PC-3 (cell line): ENCODE results near the gene CMKLR1. TPM values are rescaled to one million over a fixed set of nuclear protein-coding genes. Genes with fewer than 3 reads are reported as not detected.

Source experiments
- ATAC-seq: fragments of 200-7000 bp; cut with Tn5 transposase; 2 replicates; pipeline ENCODE4 v1.9.1; 2020; ENCODE audit warnings: mild to moderate bottlenecking, moderate library complexity
- BruUV-seq: library from RNA; stranded (reverse); fragments of 400-500 nt; replicated peaks from 2 replicates; lab custom pipeline; 2021; lab: Mats Ljungman, UMichigan
- CTCF ChIA-PET: fragments of 300-600 bp; sonication (Branson Sonifier 250); formaldehyde crosslinking; loops from one replicate; lab custom pipeline; 2022; ENCODE audit warnings: antibody characterized with exemption; lab: Charles Lee
- POLR2A ChIA-PET: fragments of 300-600 bp; sonication (Branson Sonifier 250); formaldehyde crosslinking; loops from one replicate; lab custom pipeline; 2022; ENCODE audit warnings: antibody characterized with exemption; ENCODE audit not compliant: unreplicated experiment; lab: Charles Lee
- DNase-seq: peaks from one replicate; pipeline ENCODE4 v3.0.0-alpha.2; 2015
- H2AFZ ChIP-seq: fragments of 300-600 bp; sonication (generic); 2 replicates; pipeline ENCODE4 v1.6.0; 2016; ENCODE audit warnings: antibody characterized with exemption, low read length
- H3F3A ChIP-seq: fragments of 300-600 bp; sonication (generic); one replicate; pipeline ENCODE4 v1.6.0; 2017; ENCODE audit warnings: antibody characterized with exemption, low read length, control low read depth, mild to moderate bottlenecking; ENCODE audit not compliant: unreplicated experiment
- H3K27ac ChIP-seq: fragments of 300-600 bp; sonication (generic); 2 replicates; pipeline ENCODE4 v1.5.1; 2016; ENCODE audit warnings: mild to moderate bottlenecking, low read length
- H3K27me3 ChIP-seq: fragments of 300-600 bp; sonication (generic); 2 replicates; pipeline ENCODE4 v1.6.1; 2016; ENCODE audit warnings: low read length, mixed read lengths
- H3K36me3 ChIP-seq: fragments of 300-600 bp; sonication (generic); 2 replicates; pipeline ENCODE4 v1.6.1; 2016; ENCODE audit warnings: low read depth, mixed run types, low read length, mixed read lengths
- H3K4me1 ChIP-seq: fragments of 300-600 bp; sonication (generic); 2 replicates; pipeline ENCODE4 v1.5.1; 2016; ENCODE audit warnings: low read length; ENCODE audit not compliant: insufficient read depth
- H3K4me2 ChIP-seq: fragments of 300-600 bp; sonication (generic); 2 replicates; pipeline ENCODE4 v1.6.0; 2016; ENCODE audit warnings: low read length
- H3K4me3 ChIP-seq: fragments of 300-600 bp; sonication (generic); 2 replicates; pipeline ENCODE4 v1.5.1; 2016; ENCODE audit warnings: mild to moderate bottlenecking, low read length, mixed read lengths
- H3K79me2 ChIP-seq: fragments of 300-600 bp; sonication (generic); 2 replicates; pipeline ENCODE4 v1.6.1; 2017; ENCODE audit warnings: low read length, mixed read lengths
- H3K9ac ChIP-seq: fragments of 300-600 bp; sonication (generic); 2 replicates; pipeline ENCODE4 v1.6.0; 2016; ENCODE audit warnings: mild to moderate bottlenecking, low read length
- H3K9me2 ChIP-seq: fragments of 300-600 bp; sonication (generic); replicated peaks from 2 replicates; pipeline ENCODE4 v1.6.1; 2016; ENCODE audit warnings: mixed run types, low read length, mixed read lengths
- H3K9me3 ChIP-seq: fragments of 300-600 bp; sonication (generic); 2 replicates; pipeline ENCODE4 v1.6.1; 2016; ENCODE audit warnings: low read length, mixed read lengths
- H4K20me1 ChIP-seq: fragments of 300-600 bp; sonication (generic); 2 replicates; pipeline ENCODE4 v1.6.1; 2016; ENCODE audit warnings: low read length, mixed read lengths
- EZH2 ChIP-seq: fragments of 300-600 bp; sonication (generic); IDR thresholded peaks from one replicate; pipeline ENCODE4 v1.6.1; 2017; ENCODE audit warnings: antibody characterized with exemption, mild to moderate bottlenecking, low read length; ENCODE audit not compliant: unreplicated experiment
- EZH2phosphoT487 ChIP-seq: fragments of 300-600 bp; sonication (generic); IDR thresholded peaks from 2 replicates; pipeline ENCODE4 v1.6.1; 2018; ENCODE audit warnings: mild to moderate bottlenecking, antibody characterized with exemption, low read length, borderline replicate concordance
- intact Hi-C: fragments of 100-400 bp; cut with micrococcal nuclease; formaldehyde crosslinking; loops from 2 replicates; pipeline ENCODE4 v1.9.0; 2023
- total RNA-seq: library from RNA; depleted of rRNA; stranded (reverse); fragments of >200 nt; gene quantifications from 2 replicates; pipeline ENCODE4 v1.2.3, GENCODE V29; 2014
- TF ChIP-seq, protein P1 (sequence below): fragments of 300-600 bp; sonication (generic); conservative IDR thresholded peaks from 2 replicates; pipeline ENCODE4 v1.5.1; 2017; ENCODE audit warnings: antibody characterized with exemption, low read depth, mild to moderate bottlenecking, low read length

Gene CMKLR1
- total RNA-seq, 1 experiment from 2014 or later, result not detected

DNA sequence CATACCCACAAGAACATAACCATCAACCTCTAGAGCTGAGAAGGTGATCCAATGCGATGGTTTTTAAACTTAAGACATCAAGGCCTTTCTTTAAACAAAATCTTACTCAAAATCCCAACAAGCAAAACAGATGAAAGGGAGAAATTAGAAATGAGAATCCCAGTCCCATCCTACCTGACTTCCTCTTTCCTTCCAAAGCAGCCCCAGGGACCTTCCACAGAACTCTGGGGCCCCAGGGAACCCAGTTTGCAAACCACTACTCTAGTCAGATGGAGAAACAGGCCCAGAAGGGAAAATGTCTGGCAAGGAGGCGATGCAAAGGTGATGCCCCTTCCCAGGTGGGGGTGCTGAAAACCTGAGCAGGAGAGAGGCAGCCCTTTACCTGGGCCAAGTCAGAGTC, 29.0 kb upstream of the CMKLR1 start:
- no peak for DNase-seq
- Histone ChIP-seq H3K27me3 (peaks cover 63% of the 10 kb centered on the region), H3K4me1 (no peaks in the 10 kb centered on the region), H4K20me1 (no peaks in the 10 kb centered on the region), H3F3A (no peaks in the 10 kb centered on the region), H3K27ac (no peak overlapping the region), H2AFZ (no peak overlapping the region), H3K79me2 (no peaks in the 10 kb centered on the region), H3K9me3 (no peaks in the 10 kb centered on the region), H3K4me2 (no peak overlapping the region), H3K36me3 (no peaks in the 10 kb centered on the region), H3K4me3 (no peak overlapping the region), H3K9me2 (no peaks in the 10 kb centered on the region), H3K9ac (no peak overlapping the region)
- CTCF ChIA-PET, result no interaction called here
- POLR2A ChIA-PET, result no interaction called here
- intact Hi-C loops, result no loop called here
- no peak for ATAC-seq
- TF ChIP-seq EZH2, result no peak
- no TSS peak for BruUV-seq

GRCh38 chr12:108367436-108367835, 28.3 kb upstream of the CMKLR1 start:
- no peaks in the 10 kb centered on the region for H3K79me2 ChIP-seq
- H4K20me1 ChIP-seq, result no peaks in the 10 kb centered on the region
- no TSS peak for BruUV-seq
- H2AFZ ChIP-seq, result no peak overlapping the region
- H3K4me1 ChIP-seq, result no peaks in the 10 kb centered on the region
- H3K4me3 ChIP-seq, result no peak overlapping the region
- no peaks in the 10 kb centered on the region for H3K9me2 ChIP-seq
- H3K36me3 ChIP-seq, result no peaks in the 10 kb centered on the region
- H3K9ac ChIP-seq, result no peak overlapping the region
- peaks cover 63% of the 10 kb centered on the region for H3K27me3 ChIP-seq
- ChIA-PET POLR2A (no interaction called here), CTCF (no interaction called here)
- intact Hi-C loops, result no loop called here
- no peaks in the 10 kb centered on the region for H3K9me3 ChIP-seq
- no peak overlapping the region for H3K4me2 ChIP-seq
- H3F3A ChIP-seq, result no peaks in the 10 kb centered on the region
- TF ChIP-seq, protein P1, sequence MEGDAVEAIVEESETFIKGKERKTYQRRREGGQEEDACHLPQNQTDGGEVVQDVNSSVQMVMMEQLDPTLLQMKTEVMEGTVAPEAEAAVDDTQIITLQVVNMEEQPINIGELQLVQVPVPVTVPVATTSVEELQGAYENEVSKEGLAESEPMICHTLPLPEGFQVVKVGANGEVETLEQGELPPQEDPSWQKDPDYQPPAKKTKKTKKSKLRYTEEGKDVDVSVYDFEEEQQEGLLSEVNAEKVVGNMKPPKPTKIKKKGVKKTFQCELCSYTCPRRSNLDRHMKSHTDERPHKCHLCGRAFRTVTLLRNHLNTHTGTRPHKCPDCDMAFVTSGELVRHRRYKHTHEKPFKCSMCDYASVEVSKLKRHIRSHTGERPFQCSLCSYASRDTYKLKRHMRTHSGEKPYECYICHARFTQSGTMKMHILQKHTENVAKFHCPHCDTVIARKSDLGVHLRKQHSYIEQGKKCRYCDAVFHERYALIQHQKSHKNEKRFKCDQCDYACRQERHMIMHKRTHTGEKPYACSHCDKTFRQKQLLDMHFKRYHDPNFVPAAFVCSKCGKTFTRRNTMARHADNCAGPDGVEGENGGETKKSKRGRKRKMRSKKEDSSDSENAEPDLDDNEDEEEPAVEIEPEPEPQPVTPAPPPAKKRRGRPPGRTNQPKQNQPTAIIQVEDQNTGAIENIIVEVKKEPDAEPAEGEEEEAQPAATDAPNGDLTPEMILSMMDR, result no peak
- TF ChIP-seq EZH2phosphoT487 (no peak), EZH2 (no peak)
- no peak overlapping the region for H3K27ac ChIP-seq
- ATAC-seq (no peak), DNase-seq (no peak)

GRCh38 chr12:108365324-108365723, 26.2 kb upstream of the CMKLR1 start:
- TF ChIP-seq EZH2phosphoT487, result no peak
- H3K4me2 ChIP-seq, result no peak overlapping the region
- no peaks in the 10 kb centered on the region for H3K4me1 ChIP-seq
- H2AFZ ChIP-seq, result no peak overlapping the region
- H4K20me1 ChIP-seq, result no peaks in the 10 kb centered on the region
- ATAC-seq (no peak), DNase-seq (no peak)
- no peaks in the 10 kb centered on the region for H3K9me3 ChIP-seq
- no peaks in the 10 kb centered on the region for H3K9me2 ChIP-seq
- H3K9ac ChIP-seq, result no peak overlapping the region
- H3K79me2 ChIP-seq, result no peaks in the 10 kb centered on the region
- no peak overlapping the region for H3K27ac ChIP-seq
- POLR2A ChIA-PET, result no interaction called here
- H3F3A ChIP-seq, result no peaks in the 10 kb centered on the region
- no TSS peak for BruUV-seq
- intact Hi-C loops, result no loop called here
- H3K36me3 ChIP-seq, result no peaks in the 10 kb centered on the region
- CTCF ChIA-PET, result no interaction called here
- H3K4me3 ChIP-seq, result no peak overlapping the region
- H3K27me3 ChIP-seq, result peaks cover 47% of the 10 kb centered on the region

GRCh38 chr12:108364879-108365278, 25.8 kb upstream of the CMKLR1 start:
- Histone ChIP-seq H3K27ac (no peak overlapping the region), H3K4me3 (no peak overlapping the region), H4K20me1 (no peaks in the 10 kb centered on the region), H2AFZ (no peak overlapping the region), H3K36me3 (no peaks in the 10 kb centered on the region), H3K9me2 (no peaks in the 10 kb centered on the region), H3F3A (no peaks in the 10 kb centered on the region), H3K79me2 (no peaks in the 10 kb centered on the region), H3K9ac (no peak overlapping the region), H3K27me3 (peaks cover 45% of the 10 kb centered on the region), H3K4me2 (no peak overlapping the region), H3K4me1 (no peaks in the 10 kb centered on the region), H3K9me3 (no peaks in the 10 kb centered on the region)
- CTCF ChIA-PET, result no interaction called here
- no peak for DNase-seq
- TF ChIP-seq EZH2, result no peak
- intact Hi-C loops, result no loop called here
- BruUV-seq, result no TSS peak
- no peak for ATAC-seq
- POLR2A ChIA-PET, result no interaction called here
